ENCODE data around the gene CHRNE.

- TF ChIP-seq CTCF (IDR thresholded peaks at IDR 0.05): no peak
- TF ChIP-seq POLR2A (IDR thresholded peaks at IDR 0.05): no peak
Observed at GRCh38 chr17:4896332-4897197, 6.3 kb downstream of the CHRNE start.

All from adrenal gland (tissue), 5 donors.